ENCODE data around the gene PSMD1.

PSMD1 gene

DNA sequence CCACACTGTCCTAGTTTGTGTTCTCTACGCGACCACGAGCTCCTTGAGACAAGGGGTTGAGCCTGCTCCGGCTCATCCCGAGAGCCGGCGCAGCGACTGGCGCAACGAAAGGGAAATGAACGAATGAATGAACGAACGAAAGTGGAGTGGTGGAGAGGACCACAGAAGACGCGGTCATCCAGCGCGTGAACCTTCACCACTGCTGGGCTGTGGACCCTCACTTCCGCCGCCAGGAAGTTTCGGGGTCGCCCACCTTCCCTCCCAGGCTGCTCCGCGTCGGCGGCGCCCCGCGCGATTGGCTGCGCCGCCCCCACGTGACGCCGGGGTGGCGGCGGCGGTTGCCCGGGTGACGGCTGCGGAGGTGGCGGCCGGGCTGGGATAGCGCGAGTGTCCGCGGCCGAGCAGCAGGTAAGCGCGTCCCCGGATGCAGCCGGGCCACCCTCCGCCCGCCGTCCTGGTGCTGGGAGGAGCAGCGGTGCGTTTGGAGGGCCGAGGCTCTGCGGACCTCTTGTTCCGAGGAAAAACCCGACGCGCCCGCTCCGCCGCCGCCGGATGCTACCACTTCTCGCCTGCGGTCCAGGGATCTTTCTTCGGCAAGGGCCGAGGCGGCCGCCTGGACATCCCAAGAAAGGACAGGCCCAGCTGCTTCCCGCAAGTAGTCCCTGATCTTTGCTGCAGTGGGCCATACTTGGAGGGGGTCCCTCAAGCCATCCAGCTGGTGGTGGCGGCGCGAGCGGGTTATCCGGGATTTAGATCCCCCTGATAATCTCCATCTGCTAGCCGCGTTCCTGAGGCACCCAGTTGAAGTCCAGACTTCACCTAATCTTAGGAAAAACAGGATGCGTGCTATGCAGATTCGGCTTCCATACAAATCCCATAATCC lies 141.9 kb downstream of the PSMD1 start, which contains the start of gene ARMC9:
Gene ARMC9, plus strand, starts transcription at position 341 of the 883 bp plus-strand sequence. CDS start 7,608 bp downstream, outside the sequence.
- in situ Hi-C loops (cut with MboI; ENCODE audit: low sequenced_read_pairs): no loop called here

GRCh38 chr2:231199219-231199618 lies 142.6 kb downstream of the PSMD1 start:
- in situ Hi-C loops (cut with MboI; ENCODE audit: low sequenced_read_pairs): no loop called here

GRCh38 chr2:231200805-231201474 lies 144.3 kb downstream of the PSMD1 start:
- in situ Hi-C loops (cut with MboI; ENCODE audit: low sequenced_read_pairs): no loop called here

- in situ Hi-C loops (cut with MboI; ENCODE audit: low sequenced_read_pairs): no loop called here
Measured at GRCh38 chr2:231201475-231201814, 144.8 kb downstream of the PSMD1 start.

DNA sequence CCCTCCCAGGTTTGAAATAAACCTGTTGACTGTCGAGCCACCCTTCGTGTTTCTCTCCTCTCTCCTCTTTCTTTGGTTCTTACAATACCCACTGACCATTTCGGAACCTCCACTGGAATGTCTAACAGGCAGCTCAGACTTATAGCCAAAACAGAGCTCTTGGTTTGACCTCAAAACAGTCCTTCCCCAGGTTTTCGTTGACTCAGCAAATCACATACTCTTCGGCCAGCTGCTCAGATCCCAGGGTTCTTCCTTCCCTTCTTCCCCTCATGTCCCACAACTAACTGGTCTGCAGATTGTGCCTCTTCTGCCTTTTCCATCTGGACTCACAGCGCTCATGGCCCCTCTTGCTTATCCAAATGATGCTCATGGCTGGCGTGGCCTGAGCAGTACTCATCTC lies 146.4 kb downstream of the PSMD1 start:
- in situ Hi-C loops (cut with MboI; ENCODE audit: low sequenced_read_pairs): no loop called here

- in situ Hi-C loops (cut with MboI; ENCODE audit: low sequenced_read_pairs): no loop called here
Measured at GRCh38 chr2:231204146-231204545, 147.5 kb downstream of the PSMD1 start.

DNA sequence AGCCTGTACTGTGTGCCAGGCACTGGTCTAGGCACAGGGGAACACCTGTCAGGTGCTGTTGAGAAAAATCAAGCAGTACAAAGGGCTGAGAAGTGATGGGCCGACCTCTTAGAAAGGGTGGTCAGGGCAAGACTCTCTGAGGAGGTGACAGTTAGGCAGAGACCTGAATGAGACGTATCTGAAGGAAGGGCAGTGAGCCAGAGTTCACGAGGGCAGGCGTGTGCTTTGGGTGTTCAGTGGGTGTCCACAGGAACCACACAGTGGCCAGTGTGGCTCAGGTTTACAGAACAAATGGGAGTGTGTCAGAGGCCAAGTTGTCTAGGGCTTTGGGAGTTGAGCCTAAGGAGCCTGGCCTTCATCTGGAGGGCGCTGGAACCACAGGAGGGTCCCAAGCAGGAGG lies 147.9 kb downstream of the PSMD1 start:
- in situ Hi-C loops (cut with MboI; ENCODE audit: low sequenced_read_pairs): no loop called here

DNA sequence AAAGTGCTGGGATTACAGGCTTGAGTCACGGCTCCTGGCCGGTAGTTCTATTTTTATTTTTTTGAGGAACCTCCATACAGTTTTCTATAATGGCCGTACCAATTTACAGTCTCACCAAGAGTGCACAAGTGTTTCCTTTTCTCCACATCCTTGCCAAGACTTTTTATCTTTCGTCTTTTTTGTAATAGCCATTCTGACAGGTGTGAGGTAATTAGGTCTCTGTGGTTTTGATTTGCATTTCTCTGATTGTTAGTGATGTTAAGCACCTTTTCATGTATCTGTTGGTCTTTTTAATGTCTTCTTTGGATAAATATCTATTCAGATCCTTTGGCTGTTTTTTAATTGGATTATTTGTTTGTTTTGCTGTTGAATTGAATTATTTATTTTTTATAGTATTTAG lies 151.1 kb downstream of the PSMD1 start:
- in situ Hi-C loops (cut with MboI; ENCODE audit: low sequenced_read_pairs): no loop called here

DNA sequence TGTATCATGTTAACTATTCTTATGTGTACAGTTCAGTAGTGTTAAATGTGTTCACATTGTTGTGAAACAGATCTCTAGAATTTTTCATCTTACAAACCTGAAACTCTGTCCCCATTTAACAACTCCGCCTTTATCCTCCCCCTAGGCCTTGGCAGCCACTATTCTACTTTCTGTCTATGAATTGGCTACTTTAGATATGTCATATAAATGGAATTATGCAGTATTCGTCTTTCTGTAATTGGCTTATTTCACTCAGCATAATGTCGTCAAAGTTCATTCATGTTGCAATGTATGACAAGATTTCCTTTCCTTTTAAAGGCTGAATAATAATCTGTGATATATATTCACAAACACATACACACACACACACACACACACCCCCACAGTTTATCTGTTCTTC lies 154.1 kb downstream of the PSMD1 start:
- in situ Hi-C loops (cut with MboI; ENCODE audit: low sequenced_read_pairs): no loop called here

DNA sequence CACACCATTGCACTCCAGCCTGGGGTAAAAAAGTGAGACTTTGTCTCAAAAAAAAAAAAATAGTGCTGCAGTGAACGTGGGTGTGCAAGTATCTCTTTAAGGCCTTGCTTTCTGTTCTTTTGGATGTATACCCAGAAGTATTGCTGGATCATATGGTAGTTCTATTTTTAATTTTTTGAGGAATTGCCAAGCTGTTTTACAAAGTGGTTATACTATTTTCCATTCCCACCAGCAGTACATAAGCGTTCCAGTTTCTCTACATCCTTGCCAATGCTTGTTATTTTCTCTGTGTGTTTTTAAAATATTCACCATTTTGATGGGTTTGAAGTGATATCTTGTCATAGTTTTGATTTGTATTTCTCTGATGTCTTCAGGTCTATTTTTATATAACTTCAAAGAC lies 154.8 kb downstream of the PSMD1 start:
- in situ Hi-C loops (cut with MboI; ENCODE audit: low sequenced_read_pairs): no loop called here

- in situ Hi-C loops (cut with MboI; ENCODE audit: low sequenced_read_pairs): no loop called here
Measured at GRCh38 chr2:231212329-231212845, 155.7 kb downstream of the PSMD1 start.

DNA sequence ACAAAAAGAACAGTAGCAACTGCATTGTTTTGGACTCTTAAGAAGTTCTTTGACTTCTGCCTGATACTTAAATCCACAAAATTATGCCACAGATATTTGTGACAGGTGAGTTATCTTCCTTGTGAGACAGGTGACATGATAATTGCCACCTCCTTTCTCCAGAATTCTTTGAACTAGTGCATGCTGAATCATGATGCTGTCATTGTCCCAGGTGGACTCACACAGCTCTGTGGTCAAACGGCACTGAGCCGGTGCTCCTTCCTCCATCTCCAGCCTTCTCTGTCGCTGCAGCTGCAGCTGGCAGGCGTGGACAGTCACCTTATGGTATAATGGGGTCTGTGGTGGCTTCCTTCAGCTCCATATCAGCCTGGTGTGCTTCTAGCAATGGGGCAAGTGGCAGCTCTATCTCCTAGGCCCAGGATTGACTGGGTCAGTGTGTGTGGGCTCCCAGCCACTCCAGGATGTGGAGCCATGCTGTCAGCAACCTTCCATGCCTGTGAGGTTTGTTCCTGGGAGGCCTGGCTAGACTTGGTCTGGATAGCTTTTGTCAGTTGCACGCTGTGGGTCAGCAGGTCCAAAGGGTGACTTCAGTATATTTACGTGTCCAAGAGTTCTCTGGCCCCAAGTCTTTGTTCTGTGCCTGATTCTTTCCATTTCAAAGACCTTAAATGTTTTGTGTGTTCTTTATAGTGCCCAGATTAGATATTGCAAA lies 157.4 kb downstream of the PSMD1 start:
- in situ Hi-C loops (cut with MboI; ENCODE audit: low sequenced_read_pairs): no loop called here

DNA sequence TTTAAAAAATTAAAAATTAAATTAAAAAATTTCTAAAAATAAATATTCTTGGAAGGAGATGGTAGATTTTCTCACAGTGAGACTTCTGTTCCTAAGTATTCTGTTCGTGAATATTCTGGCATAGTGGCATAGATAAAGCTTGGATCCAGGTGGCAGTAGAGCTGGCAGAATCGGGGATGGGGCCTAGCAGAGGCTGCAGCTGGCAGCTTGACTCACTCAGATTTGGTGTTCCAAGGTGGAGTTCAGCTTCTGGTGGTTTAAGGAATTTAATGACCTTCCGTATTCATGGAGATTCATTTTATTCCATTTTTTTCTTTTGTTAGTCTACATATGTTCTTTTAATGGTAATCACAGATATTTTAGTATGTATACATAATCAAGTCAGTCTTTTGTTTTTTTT lies 161.7 kb downstream of the PSMD1 start:
- in situ Hi-C loops (cut with MboI; ENCODE audit: low sequenced_read_pairs): no loop called here

DNA sequence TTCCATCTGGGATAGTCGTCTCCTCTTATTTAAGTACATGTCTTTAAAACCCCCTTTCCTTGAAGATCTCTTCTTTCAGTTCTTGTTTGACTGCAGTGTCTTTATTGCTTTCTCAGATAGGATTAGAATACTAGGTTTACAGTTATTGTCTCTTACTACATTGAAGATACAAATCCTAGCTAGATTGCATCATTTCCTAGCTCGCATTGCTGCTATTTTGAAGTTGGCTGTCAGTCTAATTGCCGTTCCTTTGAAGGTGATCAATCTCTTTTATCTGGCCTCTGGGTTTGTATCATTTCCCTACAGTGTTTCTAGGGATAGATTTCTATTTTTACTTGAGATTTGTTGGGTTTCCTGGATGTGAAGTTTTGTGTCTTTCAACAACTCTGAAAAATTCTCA lies 162.6 kb downstream of the PSMD1 start:
- in situ Hi-C loops (cut with MboI; ENCODE audit: low sequenced_read_pairs): no loop called here

DNA sequence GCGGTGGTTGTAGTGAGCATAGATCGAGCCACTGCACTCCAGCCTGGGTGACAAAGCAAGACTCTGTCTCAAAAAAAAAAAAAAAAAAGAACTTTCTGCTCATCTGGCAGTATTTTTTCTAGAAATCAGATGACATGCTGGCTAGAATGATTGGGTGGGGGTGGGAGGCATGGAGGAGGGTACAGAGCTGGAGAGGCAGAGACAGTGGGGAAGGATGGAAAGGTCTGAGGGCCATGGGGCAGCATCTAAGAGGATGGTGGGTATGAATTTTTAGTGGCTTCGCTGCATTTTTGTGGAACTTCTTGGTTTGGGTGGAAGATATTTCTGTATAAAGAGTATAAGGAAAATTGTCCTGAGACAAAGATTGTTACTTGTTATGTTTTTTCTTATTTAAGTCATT lies 165.1 kb downstream of the PSMD1 start:
- in situ Hi-C loops (cut with MboI; ENCODE audit: low sequenced_read_pairs): no loop called here
